Breast epithelium (tissue), 3 donors: ENCODE measurements around the gene CHSY3.

ENCODE experiments used
- CTCF ChIP-seq, 3 donors: fragments of 450-650 bp; IDR thresholded peaks; one replicate each; pipeline ENCODE4 v1.5.1; 2016 to 2017; ENCODE audit warnings: antibody characterized with exemption in 3 of 3, mild to moderate bottlenecking in 3 of 3, moderate library complexity in 3 of 3
- POLR2A ChIP-seq: fragments of 450-650 bp; IDR thresholded peaks from one replicate; pipeline ENCODE4 v1.6.1; 2016; ENCODE audit warnings: antibody characterized with exemption, mild to moderate bottlenecking, moderate library complexity
- POLR2AphosphoS5 ChIP-seq, 3 donors: sonication (generic); formaldehyde crosslinking; IDR thresholded peaks; one replicate each; pipeline ENCODE4 v1.6.1; 2017; ENCODE audit warnings: antibody characterized with exemption in 3 of 3

DNA sequence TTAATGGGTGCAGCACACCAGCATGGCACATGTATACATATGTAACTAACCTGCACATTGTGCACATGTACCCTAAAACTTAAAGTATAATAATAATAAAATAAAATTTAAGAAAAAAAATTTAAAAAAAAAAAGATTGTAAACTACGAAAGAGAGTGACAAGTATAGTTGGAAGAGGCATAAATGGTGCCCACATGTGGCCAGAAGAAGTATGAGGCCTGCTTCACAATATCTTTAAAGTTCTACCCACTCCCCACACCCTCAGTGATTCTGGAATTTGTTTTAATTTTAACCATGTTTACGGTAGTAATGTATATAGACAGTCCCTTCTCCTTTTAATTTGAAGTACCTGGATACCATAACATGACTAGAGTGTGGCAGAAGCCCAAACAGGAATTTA lies 172.7 kb downstream of the CHSY3 start:
- TF ChIP-seq CTCF (IDR thresholded peaks at IDR 0.05) (no peak), POLR2A (no peak), POLR2AphosphoS5 (IDR thresholded peaks at IDR 0.05) (no peak)
